Diencephalon (tissue), 1 donor: Measurements from ENCODE around the gene AKAP10. TPM values are rescaled to one million over a fixed set of nuclear protein-coding genes. Genes with fewer than 3 reads are reported as not detected.

Experiments
- small RNA-seq: library from RNA; depleted of rRNA; stranded (forward); fragments of <200 nt; gene quantifications from one replicate; pipeline ENCODE3, GENCODE V24; 2014
- total RNA-seq: library from RNA; depleted of rRNA; stranded (reverse); fragments of >200 nt; gene quantifications from one replicate; pipeline ENCODE4 v1.2.3, GENCODE V29; 2014

Gene AKAP10
- 40.4 TPM for total RNA-seq

DNA sequence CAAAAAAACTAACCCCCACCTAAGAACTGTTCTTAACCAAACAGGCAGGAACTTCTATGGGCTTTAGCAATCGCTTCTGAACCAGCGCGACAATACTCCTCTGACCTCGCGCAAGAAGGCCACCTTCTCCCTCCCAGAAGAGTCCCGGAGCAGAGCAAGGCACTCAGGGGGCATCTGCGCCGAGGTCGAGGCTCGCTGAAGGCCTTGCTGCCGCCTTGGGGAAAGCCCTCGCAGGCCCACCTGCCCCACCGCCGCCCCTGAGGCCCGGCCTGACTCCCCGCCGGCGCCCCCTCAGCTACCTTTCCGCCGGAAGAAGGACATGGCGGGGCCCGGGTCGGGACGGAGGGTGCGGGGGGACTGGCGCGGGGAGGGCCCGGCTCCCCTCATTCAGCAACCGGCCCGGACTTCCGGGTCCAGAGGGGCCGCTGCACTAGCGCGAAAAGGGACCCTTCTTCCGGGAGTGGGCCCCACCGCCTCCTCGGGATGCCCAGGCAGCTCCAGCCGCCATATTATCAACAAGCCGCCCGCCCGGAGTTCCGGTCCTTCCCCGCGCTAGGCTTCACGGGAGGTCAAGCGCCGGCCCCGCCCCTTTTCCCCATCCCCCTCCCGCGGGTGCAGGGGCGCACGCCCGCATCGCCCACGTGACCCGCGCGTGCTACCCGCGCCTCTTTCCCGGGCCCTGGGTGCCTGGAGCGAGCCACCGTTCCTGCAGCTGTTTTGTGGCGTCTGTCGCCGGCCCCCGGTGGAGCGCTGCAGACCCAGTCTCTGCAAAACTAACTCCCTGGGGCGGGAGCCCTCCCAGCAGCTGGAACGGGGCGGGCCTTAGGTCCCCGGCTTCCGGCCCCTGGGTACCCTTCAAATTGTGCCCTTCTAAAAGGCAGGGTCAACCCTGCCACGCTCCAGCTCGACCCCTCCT, at the start of gene AKAP10:
AKAP10 (minus strand) TSS at position 536 of the 916 bp plus-strand sequence; CDS start at position 387, 149 bp downstream.

GRCh38 chr17:20009302-20010098, 31.9 kb upstream of the AKAP10 start, which contains the start of gene SPECC1:
TSS of gene SPECC1 (plus strand) at chr17:20009359. CDS start at chr17:20096652, 87,293 bp downstream.

DNA sequence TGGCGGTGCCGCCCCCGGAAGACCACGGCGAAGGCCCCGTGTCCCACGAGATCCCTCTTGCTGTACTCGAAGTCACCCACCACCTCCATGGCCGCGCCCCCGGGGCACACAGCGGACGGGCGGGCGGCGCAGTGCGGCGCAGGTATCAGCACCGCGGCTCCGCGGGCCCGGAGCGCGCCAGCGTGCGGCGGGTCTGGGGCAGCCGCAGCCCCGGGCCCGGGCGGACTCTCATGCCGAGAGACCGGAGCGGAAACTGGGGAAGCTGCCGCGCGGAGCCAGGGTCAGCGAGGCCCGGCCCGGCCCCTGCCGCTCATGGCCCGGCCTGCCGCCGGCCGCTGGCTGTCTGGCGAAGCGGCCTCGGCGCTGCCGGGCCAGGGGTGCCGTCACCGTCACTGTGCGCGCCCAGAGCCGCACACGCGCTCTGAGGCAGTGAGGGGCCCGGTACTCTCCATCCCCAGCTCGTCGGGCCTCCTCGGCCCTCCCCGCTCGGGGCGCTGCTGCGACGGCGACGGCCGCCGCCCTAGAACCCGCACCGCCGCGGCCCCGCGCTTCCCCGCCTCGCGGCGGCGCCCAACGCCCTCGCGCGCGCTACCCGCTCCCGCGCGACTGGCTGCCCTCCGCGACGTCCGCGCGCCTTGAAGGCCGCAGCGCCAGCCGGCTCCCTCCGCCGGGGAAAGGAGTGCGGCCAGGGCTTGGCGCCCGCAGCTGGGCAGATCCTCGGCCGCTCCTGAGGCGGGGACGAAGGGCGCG, 110.1 kb downstream of the AKAP10 start, which contains the start of gene ULK2:
ULK2 (minus strand) TSS at position 608 of the 750 bp plus-strand sequence; CDS start at position 89, 519 bp downstream.

Small RNAs within 50 kb of the gene (small RNA-seq; reads per million reads assigned to genes)
- gene AC015726.2 = not detected

Other genes starting within 250 kb of the AKAP10 start
- 0.46 TPM for gene ALDH3A1, start 229.5 kb downstream of the AKAP10 start, total RNA-seq
- gene ULK2, start 109.9 kb downstream of the AKAP10 start, total RNA-seq = 154 TPM
- 68.3 TPM for gene SPECC1, start 31.5 kb upstream of the AKAP10 start, total RNA-seq